Trophoblast cell (in vitro differentiated cells and primary cell): Measurements from ENCODE around the gene EPS8L3.

Experiments used
- DNase-seq, 2 donors: peaks; one replicate each; pipeline ENCODE4 v3.0.0-alpha.2; 2016
- H2AFZ ChIP-seq: 2 replicates; pipeline ENCODE4 v1.6.1; 2013; ENCODE audit warnings: low read length, moderate library complexity, mild to moderate bottlenecking; ENCODE audit not compliant: insufficient read depth, poor library complexity
- H2AK5ac ChIP-seq: 2 replicates; pipeline ENCODE4 v1.6.1; 2013; ENCODE audit warnings: mild to moderate bottlenecking, low read length
- H2BK120ac ChIP-seq: 2 replicates; pipeline ENCODE4 v1.6.1; 2013; ENCODE audit warnings: low read length, mild to moderate bottlenecking, moderate library complexity; ENCODE audit not compliant: insufficient read depth, poor library complexity
- H2BK12ac ChIP-seq: 2 replicates; pipeline ENCODE4 v1.6.1; 2013; ENCODE audit warnings: mild to moderate bottlenecking, low read length, moderate library complexity
- H2BK5ac ChIP-seq: 2 replicates; pipeline ENCODE4 v1.6.1; 2013; ENCODE audit warnings: low read length, low read depth, moderate library complexity, mild to moderate bottlenecking; ENCODE audit not compliant: poor library complexity
- H3K14ac ChIP-seq: 2 replicates; pipeline ENCODE4 v1.6.1; 2013; ENCODE audit warnings: mild to moderate bottlenecking, low read length
- H3K18ac ChIP-seq: 2 replicates; pipeline ENCODE4 v1.6.1; 2013; ENCODE audit warnings: mild to moderate bottlenecking, low read length
- H3K23ac ChIP-seq: 2 replicates; pipeline ENCODE4 v1.6.1; 2013; ENCODE audit warnings: low read length
- H3K27ac ChIP-seq: 2 replicates; pipeline ENCODE4 v1.5.1; 2013; ENCODE audit warnings: low read depth, mild to moderate bottlenecking, inconsistent platforms, low read length, moderate library complexity
- H3K27me3 ChIP-seq: 2 replicates; pipeline ENCODE4 v1.6.1; 2013; ENCODE audit warnings: inconsistent platforms, mild to moderate bottlenecking, low read length, moderate library complexity; ENCODE audit not compliant: insufficient read depth
- H3K36me3 ChIP-seq, 2 experiments: 1 replicate in 1 of 2; 2 replicates in 1 of 2; pipeline ENCODE4 v1.6.1; 2013; ENCODE audit warnings: low read length in 2 of 2, mild to moderate bottlenecking in 2 of 2, moderate library complexity in 1 of 2; ENCODE audit not compliant: insufficient read depth in 2 of 2, control insufficient read depth in 1 of 2
- H3K4ac ChIP-seq: 2 replicates; pipeline ENCODE4 v1.6.1; 2013; ENCODE audit warnings: low read depth, mild to moderate bottlenecking, low read length, moderate library complexity
- H3K4me1 ChIP-seq, 2 experiments: 1 replicate in 1 of 2; 2 replicates in 1 of 2; pipeline ENCODE4 v1.6.1; 2013; ENCODE audit warnings: low read length in 2 of 2, mild to moderate bottlenecking in 2 of 2, moderate library complexity in 1 of 2; ENCODE audit not compliant: insufficient read depth in 2 of 2, control insufficient read depth in 1 of 2
- H3K4me2 ChIP-seq: 2 replicates; pipeline ENCODE4 v1.6.1; 2013; ENCODE audit warnings: inconsistent platforms, mild to moderate bottlenecking, low read length, moderate library complexity
- H3K4me3 ChIP-seq: 2 replicates; pipeline ENCODE4 v1.5.1; 2013; ENCODE audit warnings: mild to moderate bottlenecking, low read depth, low read length, inconsistent platforms
- H3K79me1 ChIP-seq: one replicate; pipeline ENCODE4 v1.6.1; 2013; ENCODE audit warnings: low read length
- H3K79me2 ChIP-seq: 2 replicates; pipeline ENCODE4 v1.6.1; 2013; ENCODE audit warnings: low read length, mild to moderate bottlenecking; ENCODE audit not compliant: control insufficient read depth, insufficient read depth, poor library complexity
- H3K9ac ChIP-seq: 2 replicates; pipeline ENCODE4 v1.6.1; 2013; ENCODE audit warnings: mild to moderate bottlenecking, low read length
- H3K9me3 ChIP-seq: 2 replicates; pipeline ENCODE4 v1.6.1; 2013; ENCODE audit warnings: low read depth, mild to moderate bottlenecking, control low read depth, inconsistent platforms, low read length; ENCODE audit not compliant: insufficient read depth
- H4K12ac ChIP-seq: 2 replicates; pipeline ENCODE4 v1.6.1; 2013; ENCODE audit warnings: low read depth, mild to moderate bottlenecking, low read length, moderate library complexity
- H4K8ac ChIP-seq: 2 replicates; pipeline ENCODE4 v1.6.1; 2013; ENCODE audit warnings: low read depth, mild to moderate bottlenecking, low read length, moderate library complexity
- H4K91ac ChIP-seq: one replicate; pipeline ENCODE4 v1.6.1; 2013; ENCODE audit warnings: low read depth, mild to moderate bottlenecking, low read length, moderate library complexity
- WGBS: extraction: QIAGEN DNeasy Blood & Tissue Kit; methylation state at CpG from one replicate; pipeline ENCODE4 v1.1.7; 2013; ENCODE audit warnings: missing lambda C conversion rate; ENCODE audit not compliant: insufficient read length, insufficient coverage; ENCODE audit errors: extremely low coverage; 5-methylcytosine and 5-hydroxymethylcytosine counted together

EPS8L3 gene

GRCh38 chr1:109788695-109789521 is 25.2 kb upstream of the EPS8L3 start:
- no peak overlapping the region for H3K4me3 ChIP-seq
- no CpG with 5 or more reads among the region's 9 CpGs for WGBS
- no peak overlapping the region for H4K91ac ChIP-seq
- no peak overlapping the region for H3K14ac ChIP-seq
- no peak overlapping the region for H2BK120ac ChIP-seq
- no peaks in the 10 kb centered on the region for H3K79me2 ChIP-seq
- H2AFZ ChIP-seq: no peak overlapping the region
- no peak for DNase-seq
- no peak overlapping the region for H3K23ac ChIP-seq
- no peaks in the 10 kb centered on the region for H3K9me3 ChIP-seq
- no peak overlapping the region for H3K9ac ChIP-seq
- no peak overlapping the region for H4K8ac ChIP-seq
- H3K27me3 ChIP-seq: no peaks in the 10 kb centered on the region
- no peak overlapping the region for H3K4ac ChIP-seq
- no peak overlapping the region for H3K4me2 ChIP-seq
- no peak overlapping the region for H4K12ac ChIP-seq
- peak overlapping the region; percentile 26 for H2AK5ac ChIP-seq
- no peak overlapping the region for H2BK12ac ChIP-seq
- no peak overlapping the region for H3K27ac ChIP-seq
- H2BK5ac ChIP-seq: no peak overlapping the region
- peaks cover 26% of the 10 kb centered on the region for H3K79me1 ChIP-seq
- H3K36me3 ChIP-seq: no peaks in the 10 kb centered on the region
- H3K4me1 ChIP-seq: peaks cover 39 to 57% of the 10 kb centered on the region in 2 experiments
- no peak overlapping the region for H3K18ac ChIP-seq

GRCh38 chr1:109787845-109788601 is 24.3 kb upstream of the EPS8L3 start:
- Histone ChIP-seq H4K91ac (no peak overlapping the region), H3K9me3 (no peaks in the 10 kb centered on the region), H3K4me1 (peaks cover 36 to 54% of the 10 kb centered on the region in 2 experiments), H2BK12ac (no peak overlapping the region), H3K79me2 (no peaks in the 10 kb centered on the region), H2BK120ac (no peak overlapping the region), H2AFZ (no peak overlapping the region), H3K9ac (no peak overlapping the region), H3K27me3 (no peaks in the 10 kb centered on the region), H3K23ac (no peak overlapping the region), H3K14ac (no peak overlapping the region), H3K4me2 (no peak overlapping the region), H3K4me3 (no peak overlapping the region), H3K79me1 (peaks cover 29% of the 10 kb centered on the region), H4K12ac (no peak overlapping the region), H3K36me3 (no peaks in the 10 kb centered on the region), H2AK5ac (no peak overlapping the region), H3K18ac (no peak overlapping the region), H3K27ac (peak overlapping the region; percentile 6), H2BK5ac (no peak overlapping the region), H4K8ac (no peak overlapping the region), H3K4ac (no peak overlapping the region)
- DNase-seq: peak; percentile 30 to 41
- WGBS: no CpG with 5 or more reads among the region's 19 CpGs

GRCh38 chr1:109787211-109787844 is 23.6 kb upstream of the EPS8L3 start:
- peak; percentile 43 to 78 for DNase-seq
- Histone ChIP-seq H3K36me3 (no peaks in the 10 kb centered on the region), H4K12ac (no peak overlapping the region), H3K79me2 (no peaks in the 10 kb centered on the region), H3K14ac (no peak overlapping the region), H3K4me2 (no peak overlapping the region), H3K4ac (no peak overlapping the region), H3K27ac (peak overlapping the region; percentile 6), H3K9me3 (no peaks in the 10 kb centered on the region), H3K4me3 (no peak overlapping the region), H2BK12ac (peak overlapping the region; percentile 48), H3K23ac (no peak overlapping the region), H4K8ac (no peak overlapping the region), H4K91ac (no peak overlapping the region), H2AK5ac (no peak overlapping the region), H3K4me1 (peaks cover 31 to 52% of the 10 kb centered on the region in 2 experiments), H2AFZ (no peak overlapping the region), H3K9ac (no peak overlapping the region), H3K27me3 (no peaks in the 10 kb centered on the region), H3K79me1 (peaks cover 23% of the 10 kb centered on the region), H2BK5ac (no peak overlapping the region), H3K18ac (no peak overlapping the region), H2BK120ac (no peak overlapping the region)
- WGBS: no CpG with 5 or more reads among the region's 9 CpGs

- Histone ChIP-seq H3K4me1 (peaks cover 27 to 46% of the 10 kb centered on the region in 2 experiments), H3K4me2 (no peak overlapping the region)
Measured at GRCh38 chr1:109786531-109787021, 22.9 kb upstream of the EPS8L3 start.

More at GRCh38 chr1:109786531-109787021, 22.9 kb upstream of the EPS8L3 start:
- H3K27ac ChIP-seq: no peak overlapping the region
- no peak overlapping the region for H2AFZ ChIP-seq
- H3K79me1 ChIP-seq: peaks cover 18% of the 10 kb centered on the region
- H3K79me2 ChIP-seq: no peaks in the 10 kb centered on the region
- H3K4ac ChIP-seq: no peak overlapping the region
- DNase-seq: no peak
- H3K14ac ChIP-seq: no peak overlapping the region
- H3K36me3 ChIP-seq: no peaks in the 10 kb centered on the region
- H3K4me3 ChIP-seq: no peak overlapping the region
- H2BK5ac ChIP-seq: no peak overlapping the region
- H3K9ac ChIP-seq: no peak overlapping the region
- no peaks in the 10 kb centered on the region for H3K9me3 ChIP-seq
- no peak overlapping the region for H4K12ac ChIP-seq
- H4K8ac ChIP-seq: no peak overlapping the region
- no peak overlapping the region for H2BK120ac ChIP-seq
- no peak overlapping the region for H3K23ac ChIP-seq
- H2BK12ac ChIP-seq: no peak overlapping the region
- H3K27me3 ChIP-seq: no peaks in the 10 kb centered on the region
- H3K18ac ChIP-seq: no peak overlapping the region
- no peak overlapping the region for H4K91ac ChIP-seq
- no peak overlapping the region for H2AK5ac ChIP-seq
- no CpG with 5 or more reads among the region's 6 CpGs for WGBS
